Measurements from ENCODE around the gene CD53. TPM values are rescaled to one million over a fixed set of nuclear protein-coding genes. Genes with fewer than 3 reads are reported as not detected.

The CD53 gene
- total RNA-seq, 4 donors from 2014 or later: 17.0 to 62.0 (median 18.4) TPM

DNA sequence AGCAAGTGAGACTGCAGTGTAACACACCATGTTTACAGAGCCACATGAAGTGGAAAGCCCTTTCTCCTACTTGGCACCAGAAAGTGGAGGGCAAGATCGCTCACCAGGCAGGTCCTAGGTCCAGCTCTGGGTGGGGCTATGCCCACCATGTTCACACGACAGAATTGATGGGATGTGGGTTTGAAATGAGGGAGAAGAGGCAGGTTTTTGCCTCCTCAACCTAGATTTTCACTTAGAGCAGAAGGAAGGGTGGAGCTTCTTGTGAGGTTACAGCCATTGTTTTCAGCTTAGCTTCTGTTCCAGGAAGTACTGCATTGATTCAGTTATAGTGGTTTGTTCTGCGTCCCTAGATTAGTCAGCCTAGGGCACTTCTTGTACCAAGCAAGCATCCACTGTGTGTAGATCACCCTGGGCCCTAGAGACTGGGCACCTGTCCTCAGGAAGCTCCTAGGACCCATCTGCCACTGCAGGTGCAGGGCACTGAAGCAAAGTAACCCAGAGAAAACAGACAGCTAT is 2.3 kb downstream of the CD53 start:
- Histone ChIP-seq H3K27ac (replicated peaks in 1 of 4) (peak overlapping the region in 2 of 4 donors; percentile 21 to 26), H3K4me1 (no peaks in the 10 kb centered on the region), H3K9me3 (no peaks in the 10 kb centered on the region), H3K4me3 (peak overlapping the region; percentile 9 to 50 (median 32)), H3K27me3 (no peaks in the 10 kb centered on the region), H3K36me3 (no peaks in the 10 kb centered on the region)
- DNase-seq (ENCODE audit: extremely low spot score): no peak
- TF ChIP-seq, protein P1, sequence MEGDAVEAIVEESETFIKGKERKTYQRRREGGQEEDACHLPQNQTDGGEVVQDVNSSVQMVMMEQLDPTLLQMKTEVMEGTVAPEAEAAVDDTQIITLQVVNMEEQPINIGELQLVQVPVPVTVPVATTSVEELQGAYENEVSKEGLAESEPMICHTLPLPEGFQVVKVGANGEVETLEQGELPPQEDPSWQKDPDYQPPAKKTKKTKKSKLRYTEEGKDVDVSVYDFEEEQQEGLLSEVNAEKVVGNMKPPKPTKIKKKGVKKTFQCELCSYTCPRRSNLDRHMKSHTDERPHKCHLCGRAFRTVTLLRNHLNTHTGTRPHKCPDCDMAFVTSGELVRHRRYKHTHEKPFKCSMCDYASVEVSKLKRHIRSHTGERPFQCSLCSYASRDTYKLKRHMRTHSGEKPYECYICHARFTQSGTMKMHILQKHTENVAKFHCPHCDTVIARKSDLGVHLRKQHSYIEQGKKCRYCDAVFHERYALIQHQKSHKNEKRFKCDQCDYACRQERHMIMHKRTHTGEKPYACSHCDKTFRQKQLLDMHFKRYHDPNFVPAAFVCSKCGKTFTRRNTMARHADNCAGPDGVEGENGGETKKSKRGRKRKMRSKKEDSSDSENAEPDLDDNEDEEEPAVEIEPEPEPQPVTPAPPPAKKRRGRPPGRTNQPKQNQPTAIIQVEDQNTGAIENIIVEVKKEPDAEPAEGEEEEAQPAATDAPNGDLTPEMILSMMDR (IDR thresholded peaks at IDR 0.05): no peak
- TF ChIP-seq EP300 (IDR thresholded peaks at IDR 0.05) (no peak), POLR2A (IDR thresholded peaks at IDR 0.05; ENCODE audit: low read depth) (no peak), POLR2AphosphoS5 (IDR thresholded peaks at IDR 0.05) (peak in 1 of 2 donors; percentile 4)
- 56% methylated on average over 3 of the region's 3 CpGs for WGBS
- intact Hi-C loops (cut with DNase I): no loop called here

DNA sequence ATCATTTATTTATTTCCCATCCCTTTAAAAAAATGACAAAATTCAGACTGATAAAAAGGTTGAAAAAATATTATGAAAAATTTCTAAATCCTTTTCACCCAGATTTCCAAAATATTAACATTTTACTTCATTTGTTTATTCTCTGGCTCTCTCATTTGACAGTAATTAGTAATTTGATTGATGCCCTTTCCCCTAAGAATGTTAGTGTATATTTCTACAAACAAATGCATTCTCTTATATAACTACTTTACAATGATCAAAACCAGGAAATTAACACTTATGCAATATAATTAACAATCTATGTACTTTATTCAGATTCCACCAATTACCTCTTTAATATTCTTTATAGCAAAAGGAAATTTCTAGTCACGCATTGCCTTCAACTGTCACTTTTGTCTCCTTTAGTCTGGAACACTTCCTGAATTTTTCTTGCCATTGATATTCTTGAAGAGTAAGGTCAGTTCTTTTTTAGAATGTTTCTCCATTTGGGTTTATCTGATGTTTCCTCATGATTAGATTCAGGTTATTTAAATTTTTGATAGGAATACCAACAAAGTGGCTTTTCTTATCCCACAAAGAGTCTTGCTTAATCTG is 3.9 kb downstream of the CD53 start:
- intact Hi-C loops (cut with DNase I): no loop called here
- H3K27me3 ChIP-seq: no peaks in the 10 kb centered on the region
- no peak overlapping the region for H3K4me3 ChIP-seq

DNA sequence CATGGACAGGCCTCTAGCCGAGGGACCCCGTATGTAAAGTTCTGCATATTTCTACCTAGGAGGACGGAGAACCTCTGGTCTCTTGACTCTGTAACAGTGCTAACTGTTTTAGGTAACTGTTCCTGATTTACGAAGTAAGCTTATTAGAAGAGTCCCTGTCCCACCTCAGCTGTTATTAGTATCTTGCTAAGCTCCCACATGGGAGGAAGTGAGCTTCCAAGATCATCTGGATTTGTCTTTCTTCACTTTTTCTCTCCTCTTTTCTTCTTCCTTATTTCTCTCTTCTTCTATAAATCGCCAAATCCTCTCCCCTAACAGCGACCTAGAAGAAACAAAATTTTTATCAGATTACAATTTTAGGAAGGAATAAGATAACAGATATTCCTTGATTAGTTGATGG is 4.4 kb downstream of the CD53 start:
- DNase-seq (ENCODE audit: extremely low spot score): no peak
- Histone ChIP-seq H3K4me3 (no peak overlapping the region), H3K27ac (replicated peaks in 1 of 4) (no peak overlapping the region)

More for the DNA sequence above, 3.9 kb downstream of the CD53 start:
- TF ChIP-seq POLR2A (IDR thresholded peaks at IDR 0.05; ENCODE audit: low read depth): no peak
- TF ChIP-seq, protein P1 (IDR thresholded peaks at IDR 0.05): no peak
- TF ChIP-seq POLR2AphosphoS5 (IDR thresholded peaks at IDR 0.05): no peak
- TF ChIP-seq EP300 (IDR thresholded peaks at IDR 0.05): no peak
- DNase-seq (ENCODE audit: extremely low spot score): no peak
- Histone ChIP-seq H3K36me3 (no peaks in the 10 kb centered on the region), H3K27ac (replicated peaks in 1 of 4) (no peak overlapping the region), H3K9me3 (no peaks in the 10 kb centered on the region), H3K4me1 (no peaks in the 10 kb centered on the region)
- 66% methylated on average over 1 of the region's 1 CpG for WGBS

DNA sequence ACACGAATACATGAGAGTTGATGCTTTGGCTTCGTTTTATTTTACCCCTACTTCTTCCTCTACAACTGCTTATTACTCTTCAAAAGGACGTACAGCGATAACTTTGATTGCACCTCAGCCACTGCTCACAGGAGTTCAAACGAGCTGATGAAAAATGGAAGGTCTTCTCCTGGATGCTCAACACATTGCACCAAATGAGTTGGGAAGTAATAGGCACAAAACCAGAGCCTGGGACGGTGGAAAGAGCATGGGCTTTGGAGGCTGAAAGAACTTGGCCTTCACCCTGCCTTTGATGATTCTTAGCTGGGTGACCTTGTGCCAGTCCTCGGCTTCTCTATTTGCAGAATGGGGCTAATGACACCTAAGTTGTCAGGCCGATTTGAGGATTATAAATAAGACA is 4.8 kb downstream of the CD53 start:
- H3K27me3 ChIP-seq: no peaks in the 10 kb centered on the region
- no peak for DNase-seq (ENCODE audit: extremely low spot score)
- H3K36me3 ChIP-seq: no peaks in the 10 kb centered on the region
- 80% methylated on average over 8 of the region's 8 CpGs for WGBS
- intact Hi-C loops (cut with DNase I): no loop called here
- no peak overlapping the region for H3K27ac ChIP-seq (replicated peaks in 1 of 4)
- TF ChIP-seq POLR2AphosphoS5 (IDR thresholded peaks at IDR 0.05) (no peak), EP300 (IDR thresholded peaks at IDR 0.05) (no peak), POLR2A (IDR thresholded peaks at IDR 0.05; ENCODE audit: low read depth) (no peak)
- no peaks in the 10 kb centered on the region for H3K4me1 ChIP-seq
- H3K9me3 ChIP-seq: no peaks in the 10 kb centered on the region
- no peak overlapping the region for H3K4me3 ChIP-seq

More for the DNA sequence above, 4.4 kb downstream of the CD53 start:
- WGBS: 80% methylated on average over 6 of the region's 6 CpGs
- intact Hi-C loops (cut with DNase I): no loop called here
- H3K9me3 ChIP-seq: no peaks in the 10 kb centered on the region
- H3K27me3 ChIP-seq: no peaks in the 10 kb centered on the region
- H3K36me3 ChIP-seq: no peaks in the 10 kb centered on the region
- no peak for TF ChIP-seq POLR2A (IDR thresholded peaks at IDR 0.05; ENCODE audit: low read depth)
- TF ChIP-seq, protein P1 (IDR thresholded peaks at IDR 0.05): no peak
- no peak for TF ChIP-seq POLR2AphosphoS5 (IDR thresholded peaks at IDR 0.05)
- TF ChIP-seq EP300 (IDR thresholded peaks at IDR 0.05): no peak
- no peaks in the 10 kb centered on the region for H3K4me1 ChIP-seq

DNA sequence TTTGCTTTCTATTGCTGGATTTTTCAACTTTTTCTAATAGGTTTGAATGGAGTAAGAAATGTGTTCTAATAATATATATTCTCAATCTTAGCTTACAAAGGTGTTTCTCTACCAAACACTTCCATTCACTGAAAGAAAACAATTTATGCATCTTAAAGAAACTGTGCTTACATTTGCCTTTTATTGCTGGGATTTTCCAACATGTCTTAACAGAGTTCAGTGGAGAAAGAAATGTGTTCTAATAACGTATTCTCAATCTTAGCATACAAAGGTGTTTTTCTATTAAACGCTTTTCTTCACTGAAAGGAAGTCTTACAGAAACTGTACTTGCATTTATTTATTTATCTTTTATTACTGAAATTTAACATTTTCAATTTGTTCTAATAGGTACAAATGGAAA is 5.6 kb downstream of the CD53 start:
- Histone ChIP-seq H3K27ac (replicated peaks in 1 of 4) (no peak overlapping the region), H3K36me3 (no peaks in the 10 kb centered on the region), H3K27me3 (no peaks in the 10 kb centered on the region), H3K4me1 (no peaks in the 10 kb centered on the region), H3K9me3 (no peaks in the 10 kb centered on the region), H3K4me3 (no peak overlapping the region)
- no peak for DNase-seq (ENCODE audit: extremely low spot score)
- TF ChIP-seq POLR2AphosphoS5 (IDR thresholded peaks at IDR 0.05): no peak
- TF ChIP-seq, protein P1 (IDR thresholded peaks at IDR 0.05): no peak
- no peak for TF ChIP-seq EP300 (IDR thresholded peaks at IDR 0.05)
- TF ChIP-seq POLR2A (IDR thresholded peaks at IDR 0.05; ENCODE audit: low read depth): no peak
- intact Hi-C loops (cut with DNase I): no loop called here
- 82% methylated on average over 2 of the region's 2 CpGs for WGBS
